K562 (cell line): Measurements from ENCODE around the gene AKNAD1. TPM values are rescaled to one million over a fixed set of nuclear protein-coding genes. Genes with fewer than 3 reads are reported as not detected.

ENCODE experiments used
- ATF1 ChIP-seq, 2 experiments: fragments of 450-650 bp in 1 of 2; IDR thresholded peaks; 2 replicates each; pipeline ENCODE4 v1.6.1; 2016; ENCODE audit warnings: missing compliant biosample characterization in 1 of 2, missing genetic modification characterization in 1 of 2
- MAFK ChIP-seq: IDR thresholded peaks from 2 replicates; pipeline ENCODE4 v1.6.1; 2011; ENCODE audit warnings: low read length, improper control_type of control experiment
- NCOA6 ChIP-seq: fragments of 450-650 bp; IDR thresholded peaks from 2 replicates; pipeline ENCODE4 v1.6.1; 2017; ENCODE audit warnings: mild to moderate bottlenecking
- PHF21A ChIP-seq: fragments of 450-650 bp; IDR thresholded peaks from 2 replicates; pipeline ENCODE4 v1.6.1; 2017; ENCODE audit warnings: low read depth, borderline replicate concordance
- SRSF1 ChIP-seq: fragments of 200-400 bp; formaldehyde crosslinking; IDR thresholded peaks from 2 replicates; pipeline ENCODE4 v1.6.1; 2017; ENCODE audit warnings: mild to moderate bottlenecking, low read depth, low read length, moderate library complexity
- UBTF ChIP-seq, 2 experiments: IDR thresholded peaks; 2 replicates each; pipeline ENCODE4 v1.6.1; 2012; ENCODE audit warnings: improper control_type of control experiment in 2 of 2, low read depth in 2 of 2, low read length in 2 of 2, borderline replicate concordance in 1 of 2
- ZBTB17 ChIP-seq: fragments of 450-650 bp; formaldehyde crosslinking; IDR thresholded peaks from 2 replicates; pipeline ENCODE4 v1.4.0; 2020; ENCODE audit warnings: mild to moderate bottlenecking
- ZNF740 ChIP-seq, 3 experiments: fragments of 200-800 bp in 1 of 3; sonication (Bioruptor generic) in 1 of 3; sonication (generic) in 1 of 3; formaldehyde crosslinking in 1 of 3; IDR thresholded peaks; 2 replicates each; pipeline versions ENCODE4 v1.6.1 to v1.8.0; 2016 to 2022; ENCODE audit warnings: mild to moderate bottlenecking in 2 of 3, missing compliant biosample characterization in 2 of 3, missing genetic modification characterization in 2 of 3, missing genetic modification reagents in 1 of 3
- polyA plus RNA-seq, 8 experiments: library from polyadenylated mRNA; depleted of rRNA in 4 of 8; stranded (reverse) in 5 of 8; unstranded in 3 of 8; fragments of >200 nt; fragmentation: Nextera tagmentation in 2 of 8; fragmentation: Illumina TruSeq in 1 of 8; extraction: Ambion mirVana in 2 of 8; extraction: Trizol in 1 of 8; gene quantifications; 2 replicates each; pipeline versions ENCODE4 v1.2.1 to v1.2.3, GENCODE V29; 2011 to 2014; ENCODE audit warnings: inconsistent platforms in 1 of 8, missing spikeins in 1 of 8
- total RNA-seq, 7 experiments: library from RNA; depleted of rRNA in 6 of 7; stranded (reverse); fragments of >200 nt in 6 of 7; fragmentation: Illumina TruSeq in 2 of 7; extraction: Trizol in 2 of 7; gene quantifications; 2 replicates each; pipeline versions ENCODE4 v1.2.1 to v1.2.3, GENCODE V29; 2011 to 2021; ENCODE audit warnings: low replicate concordance in 1 of 7
- TF ChIP-seq, protein P1 (sequence below), 2 experiments: fragments of 150-350 bp in 1 of 2; IDR thresholded peaks; 2 replicates each; pipeline ENCODE4 v1.6.1; 2012 to 2016; ENCODE audit warnings: low read depth in 2 of 2, low read length in 2 of 2, mild to moderate bottlenecking in 1 of 2, moderate library complexity in 1 of 2

Gene AKNAD1
- total and polyA plus RNA-seq, 9 of the 15 experiments (the other 6 are each of a cell fraction or from before 2014, with no cell fraction given), result 0.13 to 0.30 TPM; not detected in 7

GRCh38 chr1:108843390-108844137, 13.3 kb downstream of the AKNAD1 start (continued):
- TF ChIP-seq, protein P1, sequence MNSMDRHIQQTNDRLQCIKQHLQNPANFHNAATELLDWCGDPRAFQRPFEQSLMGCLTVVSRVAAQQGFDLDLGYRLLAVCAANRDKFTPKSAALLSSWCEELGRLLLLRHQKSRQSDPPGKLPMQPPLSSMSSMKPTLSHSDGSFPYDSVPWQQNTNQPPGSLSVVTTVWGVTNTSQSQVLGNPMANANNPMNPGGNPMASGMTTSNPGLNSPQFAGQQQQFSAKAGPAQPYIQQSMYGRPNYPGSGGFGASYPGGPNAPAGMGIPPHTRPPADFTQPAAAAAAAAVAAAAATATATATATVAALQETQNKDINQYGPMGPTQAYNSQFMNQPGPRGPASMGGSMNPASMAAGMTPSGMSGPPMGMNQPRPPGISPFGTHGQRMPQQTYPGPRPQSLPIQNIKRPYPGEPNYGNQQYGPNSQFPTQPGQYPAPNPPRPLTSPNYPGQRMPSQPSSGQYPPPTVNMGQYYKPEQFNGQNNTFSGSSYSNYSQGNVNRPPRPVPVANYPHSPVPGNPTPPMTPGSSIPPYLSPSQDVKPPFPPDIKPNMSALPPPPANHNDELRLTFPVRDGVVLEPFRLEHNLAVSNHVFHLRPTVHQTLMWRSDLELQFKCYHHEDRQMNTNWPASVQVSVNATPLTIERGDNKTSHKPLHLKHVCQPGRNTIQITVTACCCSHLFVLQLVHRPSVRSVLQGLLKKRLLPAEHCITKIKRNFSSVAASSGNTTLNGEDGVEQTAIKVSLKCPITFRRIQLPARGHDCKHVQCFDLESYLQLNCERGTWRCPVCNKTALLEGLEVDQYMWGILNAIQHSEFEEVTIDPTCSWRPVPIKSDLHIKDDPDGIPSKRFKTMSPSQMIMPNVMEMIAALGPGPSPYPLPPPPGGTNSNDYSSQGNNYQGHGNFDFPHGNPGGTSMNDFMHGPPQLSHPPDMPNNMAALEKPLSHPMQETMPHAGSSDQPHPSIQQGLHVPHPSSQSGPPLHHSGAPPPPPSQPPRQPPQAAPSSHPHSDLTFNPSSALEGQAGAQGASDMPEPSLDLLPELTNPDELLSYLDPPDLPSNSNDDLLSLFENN (IDR thresholded peaks at IDR 0.05; ENCODE audit: low read depth in 2 of 2, low read length in 2 of 2), result no peak
- TF ChIP-seq MAFK (peak; percentile 57; the same call in 1 of the 2 replicates), ZBTB17 (CRISPR knock-in tag) (no peak), UBTF (IDR thresholded peaks at IDR 0.05; ENCODE audit: borderline replicate concordance in 1 of 2, low read depth in 2 of 2, low read length in 2 of 2) (no peak), SRSF1 (no peak), NCOA6 (no peak), PHF21A (no peak), ATF1 (CRISPR knock-in tag; IDR thresholded peaks at IDR 0.05) (no peak), ATF1 (tag; IDR thresholded peaks at IDR 0.05) (no peak), ZNF740 (CRISPR knock-in tag; IDR thresholded peaks at IDR 0.05) (no peak), ZNF740 (tag; IDR thresholded peaks at IDR 0.05) (no peak)
